ENCODE data around the gene PIEZO1. TPM values are rescaled to one million over a fixed set of nuclear protein-coding genes. Genes with fewer than 3 reads are reported as not detected.

Gene PIEZO1
- total RNA-seq, 4 donors from 2014 or later = 101 to 364 (median 121) TPM

- no peak for TF ChIP-seq CTCF (IDR thresholded peaks at IDR 0.05; ENCODE audit: low read depth)
Measured at GRCh38 chr16:88754109-88754911, 30.7 kb downstream of the PIEZO1 start.

- no peak for TF ChIP-seq CTCF (IDR thresholded peaks at IDR 0.05; ENCODE audit: low read depth)
Measured at GRCh38 chr16:88753602-88754001, 31.4 kb downstream of the PIEZO1 start.

- no peak for TF ChIP-seq CTCF (IDR thresholded peaks at IDR 0.05; ENCODE audit: low read depth)
Measured at GRCh38 chr16:88753191-88753590, 31.8 kb downstream of the PIEZO1 start.

- no peak for TF ChIP-seq CTCF (IDR thresholded peaks at IDR 0.05; ENCODE audit: low read depth)
Measured at GRCh38 chr16:88752386-88753002, 32.5 kb downstream of the PIEZO1 start.

- no peak for TF ChIP-seq CTCF (IDR thresholded peaks at IDR 0.05; ENCODE audit: low read depth)
Measured at GRCh38 chr16:88750854-88751253, 34.2 kb downstream of the PIEZO1 start.

GRCh38 chr16:88749358-88749757 is 35.7 kb downstream of the PIEZO1 start:
- TF ChIP-seq CTCF (IDR thresholded peaks at IDR 0.05; ENCODE audit: low read depth) = no peak

GRCh38 chr16:88748364-88748763 is 36.7 kb downstream of the PIEZO1 start:
- no peak for TF ChIP-seq CTCF (IDR thresholded peaks at IDR 0.05; ENCODE audit: low read depth)

Measured in subcutaneous adipose tissue (tissue), 4 donors.